ENCODE data around the gene ANXA4. TPM values are rescaled to one million over a fixed set of nuclear protein-coding genes. Genes with fewer than 3 reads are reported as not detected.

The ANXA4 gene
- total RNA-seq, result 250 and 262 TPM in 2 replicates
- long read RNA-seq, full-length matches to known transcripts, result 1,020 of 1,196 reads
- long read RNA-seq, partial matches to known transcripts, result 38 of 1,196 reads
- long read RNA-seq, other reads (novel, unspliced or antisense), result 138 of 1,196 reads

- H3K9me3 Mint-ChIP-seq (ENCODE audit: low read depth), result peaks cover 5% of the 10 kb centered on the region
- peaks cover 16% of the 10 kb centered on the region for H3K36me3 Mint-ChIP-seq (ENCODE audit: insufficient read depth)
- peak; percentile 56 for DNase-seq (ENCODE audit: low spot score, unreplicated experiment)
- no peak for TF ChIP-seq CTCF (IDR thresholded peaks at IDR 0.05; ENCODE audit: unreplicated experiment)
- H3K27me3 Mint-ChIP-seq, result no peaks in the 10 kb centered on the region
- peak within 1 kb of the TSS; percentile 92 for H3K4me3 Mint-ChIP-seq (ENCODE audit: low read depth)
- peak within 1 kb of the TSS; percentile 98 for H3K27ac Mint-ChIP-seq
- H3K4me1 Mint-ChIP-seq (ENCODE audit: low read depth), result peaks cover 44% of the 10 kb centered on the region
Observed at GRCh38 chr2:69741575-69742321, at the start of gene ANXA4. Gene ANXA4, plus strand, starts transcription at chr2:69742134. Its CDS starts 39,432 bp downstream, at chr2:69781566.

DNA sequence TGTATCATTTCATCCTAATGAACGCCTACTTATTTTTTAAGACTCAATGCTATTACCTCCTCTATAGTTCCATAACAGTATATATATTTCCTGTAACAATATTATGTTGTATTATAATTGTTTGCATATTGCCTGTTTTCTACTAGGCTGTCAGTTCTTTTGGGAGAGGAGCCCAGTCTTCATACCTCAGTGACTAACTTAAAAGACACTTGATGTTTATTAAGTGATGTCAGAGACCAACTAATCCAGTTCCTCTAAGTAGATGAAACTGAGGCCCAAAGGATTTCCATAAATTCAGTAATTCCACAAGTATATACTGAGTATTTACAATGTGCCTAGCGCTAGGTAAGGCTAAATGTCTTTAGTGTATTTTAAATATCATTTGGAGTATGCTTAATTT lies 49.5 kb upstream of the ANXA4 start:
- no peak for DNase-seq (ENCODE audit: low spot score, unreplicated experiment)
- no peak for TF ChIP-seq CTCF (IDR thresholded peaks at IDR 0.05; ENCODE audit: unreplicated experiment)
- H3K36me3 Mint-ChIP-seq (ENCODE audit: insufficient read depth), result no peaks in the 10 kb centered on the region
- peaks cover 3% of the 10 kb centered on the region for H3K27me3 Mint-ChIP-seq
- H3K4me3 Mint-ChIP-seq (ENCODE audit: low read depth), result no peak overlapping the region
- H3K4me1 Mint-ChIP-seq (ENCODE audit: low read depth), result peaks cover 6% of the 10 kb centered on the region
- H3K27ac Mint-ChIP-seq, result no peak overlapping the region
- H3K9me3 Mint-ChIP-seq (ENCODE audit: low read depth), result no peaks in the 10 kb centered on the region

DNA sequence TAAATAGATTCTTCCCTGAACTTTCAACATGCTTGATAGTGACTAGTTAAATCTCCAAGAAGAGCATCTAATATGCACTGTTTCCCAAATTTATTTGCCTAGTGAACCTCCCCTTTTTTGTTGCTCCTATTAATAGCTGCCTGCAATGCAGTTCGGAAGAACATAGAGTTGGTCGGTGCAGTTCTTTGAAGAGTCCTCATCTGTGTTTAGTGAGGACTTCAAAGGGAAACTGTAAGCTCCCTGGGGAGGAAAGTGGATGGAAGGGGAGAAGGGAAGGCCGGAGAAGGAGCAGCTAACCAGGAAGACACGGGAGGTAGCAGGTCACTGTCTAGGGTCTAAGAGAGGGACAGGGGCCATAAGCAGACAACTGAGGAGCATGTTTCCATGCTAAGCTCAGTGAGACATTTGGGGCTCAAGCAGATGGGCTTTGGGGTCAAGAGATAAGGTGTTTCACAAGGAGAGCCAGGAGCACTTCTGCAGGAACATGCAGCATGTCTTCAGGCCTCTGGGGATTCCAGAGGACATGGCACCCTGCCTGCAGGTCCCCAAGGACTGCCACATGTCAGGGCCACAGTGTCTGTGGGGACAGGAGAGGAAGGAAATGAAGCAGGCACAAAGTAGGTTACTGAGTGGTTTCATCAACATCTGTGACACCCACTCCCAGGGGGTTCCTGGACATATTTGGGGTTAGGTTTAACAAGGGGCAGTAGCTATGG lies 48.7 kb upstream of the ANXA4 start:
- H3K4me3 Mint-ChIP-seq (ENCODE audit: low read depth), result no peak overlapping the region
- no peak for TF ChIP-seq CTCF (IDR thresholded peaks at IDR 0.05; ENCODE audit: unreplicated experiment)
- DNase-seq (ENCODE audit: low spot score, unreplicated experiment), result no peak
- H3K9me3 Mint-ChIP-seq (ENCODE audit: low read depth), result no peaks in the 10 kb centered on the region
- no peak overlapping the region for H3K27ac Mint-ChIP-seq
- H3K4me1 Mint-ChIP-seq (ENCODE audit: low read depth), result peaks cover 6% of the 10 kb centered on the region
- no peaks in the 10 kb centered on the region for H3K36me3 Mint-ChIP-seq (ENCODE audit: insufficient read depth)
- peaks cover 3% of the 10 kb centered on the region for H3K27me3 Mint-ChIP-seq

DNA sequence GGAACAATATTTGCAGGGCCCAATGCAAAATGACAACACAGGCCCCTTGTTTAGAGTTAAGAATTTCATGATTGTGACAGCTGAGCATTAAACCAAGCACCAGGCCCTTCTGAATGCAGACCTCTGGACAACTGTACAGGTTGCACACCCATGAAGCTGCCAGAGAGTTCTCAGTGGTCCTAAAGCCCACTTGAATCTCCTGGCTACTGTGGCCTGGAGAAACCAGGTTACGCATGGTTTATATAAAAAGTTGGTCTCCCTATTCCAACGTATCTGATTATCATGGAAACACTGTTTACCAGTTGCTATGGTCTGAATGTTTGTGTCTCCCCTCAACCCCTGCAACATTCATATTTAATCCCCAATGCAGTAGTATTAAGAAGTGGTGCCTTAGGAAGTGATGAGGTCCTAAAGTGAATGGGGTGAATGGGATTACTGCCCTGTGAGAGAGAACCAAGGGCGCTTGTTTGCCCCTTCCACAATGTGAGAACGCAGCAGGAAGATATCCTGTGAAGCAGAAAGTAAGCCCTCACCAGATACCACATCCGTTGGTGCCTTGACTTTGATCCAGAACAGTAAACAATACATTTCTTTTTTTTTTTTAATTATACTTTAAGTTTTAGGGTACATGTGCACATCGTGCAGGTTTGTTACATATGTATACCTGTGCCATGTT lies 48.0 kb upstream of the ANXA4 start:
- TF ChIP-seq CTCF (IDR thresholded peaks at IDR 0.05; ENCODE audit: unreplicated experiment), result no peak
- no peaks in the 10 kb centered on the region for H3K36me3 Mint-ChIP-seq (ENCODE audit: insufficient read depth)
- H3K4me3 Mint-ChIP-seq (ENCODE audit: low read depth), result no peak overlapping the region
- H3K4me1 Mint-ChIP-seq (ENCODE audit: low read depth), result peaks cover 6% of the 10 kb centered on the region
- no peaks in the 10 kb centered on the region for H3K9me3 Mint-ChIP-seq (ENCODE audit: low read depth)
- peaks cover 7% of the 10 kb centered on the region for H3K27me3 Mint-ChIP-seq
- DNase-seq (ENCODE audit: low spot score, unreplicated experiment), result no peak
- H3K27ac Mint-ChIP-seq, result no peak overlapping the region
